Mucosa of gallbladder (tissue), 1 donor: ENCODE measurements around the gene NOG. TPM values are rescaled to one million over a fixed set of nuclear protein-coding genes. Genes with fewer than 3 reads are reported as not detected.

Experiments
- DNase-seq: peaks from one replicate; pipeline ENCODE4 v3.0.0-alpha.2; 2020; ENCODE audit warnings: low spot score
- total RNA-seq: library from RNA; stranded (reverse); gene quantifications from one replicate; pipeline ENCODE4 v1.2.1, GENCODE V29; 2021
- donor health status: DM: no; HTN: no; CAD: no.

Gene NOG
- total RNA-seq, 1 donor from 2014 or later: 0.20 TPM

GRCh38 chr17:56636265-56636664 is 42.8 kb downstream of the NOG start:
- no peak for DNase-seq

GRCh38 chr17:56637254-56637653 is 43.8 kb downstream of the NOG start:
- DNase-seq: no peak

DNA sequence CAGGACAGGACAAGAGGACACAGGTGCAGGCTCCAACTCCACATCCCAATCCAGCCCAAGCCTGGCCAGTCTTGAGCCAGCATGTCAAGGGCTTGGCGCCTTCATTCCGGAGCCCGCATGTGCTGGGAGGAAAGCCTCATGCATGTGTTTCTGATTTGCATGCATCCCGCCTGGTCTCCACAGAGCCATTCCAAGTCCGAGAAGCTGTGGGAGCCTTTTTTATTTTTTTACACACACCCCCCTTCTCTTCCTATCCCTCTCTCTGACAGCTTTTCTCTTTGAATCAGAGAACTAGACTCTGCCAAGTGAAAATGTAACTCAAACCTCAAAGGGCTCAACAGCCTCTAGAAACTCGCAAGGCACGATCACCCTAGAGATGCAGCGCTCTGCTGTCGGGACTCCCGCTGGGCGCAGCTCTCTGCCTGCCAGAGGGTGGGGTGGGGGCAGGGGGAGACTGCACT is 45.1 kb downstream of the NOG start:
- no peak for DNase-seq

GRCh38 chr17:56639517-56639916 is 46.0 kb downstream of the NOG start:
- DNase-seq: no peak

- no peak for DNase-seq
Observed at GRCh38 chr17:56640116-56640515, 46.6 kb downstream of the NOG start.

DNA sequence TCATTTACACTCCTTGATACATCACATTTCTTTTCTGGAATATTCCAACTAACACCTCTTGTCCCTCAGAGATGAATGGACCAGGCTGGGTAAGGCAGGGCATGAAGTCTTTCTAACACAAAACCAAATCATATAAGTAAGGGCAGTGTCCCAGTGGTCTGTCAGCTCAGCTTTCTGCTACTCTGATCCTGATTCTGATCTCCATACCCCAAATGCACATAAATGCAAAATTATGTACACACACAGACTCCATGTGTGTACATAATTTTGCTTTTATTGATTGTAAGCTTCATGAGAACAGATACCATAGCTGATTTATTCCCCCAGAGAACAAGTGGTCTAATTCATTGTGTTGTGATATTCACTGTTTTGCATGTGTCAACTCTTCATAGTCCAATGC is 47.9 kb downstream of the NOG start:
- DNase-seq: no peak

GRCh38 chr17:56641894-56642293 is 48.4 kb downstream of the NOG start:
- DNase-seq: no peak

GRCh38 chr17:56642424-56642823 is 48.9 kb downstream of the NOG start:
- no peak for DNase-seq

Other genes with a start within 250 kb of the NOG start
- gene C17orf67, start 240.2 kb downstream of the NOG start, total RNA-seq: 5.1 TPM
- gene DGKE, start 240.5 kb downstream of the NOG start, total RNA-seq: 23.0 TPM